Bronchial epithelial cell (primary cell): ENCODE data around the gene MYO1B. TPM values are rescaled to one million over a fixed set of nuclear protein-coding genes. Genes with fewer than 3 reads are reported as not detected.
"Not testable (repeated sequence)": the region's sequence is repeated elsewhere in the genome, so short reads cannot be mapped to it uniquely, and the experiment has no call there.

ENCODE experiments used
- DNase-seq: peaks from one replicate; pipeline ENCODE4 v3.0.0-alpha.2; 2010; ENCODE audit warnings: low read depth
- FAIRE-seq: peaks from 2 replicates; lab custom pipeline; 2011; peaks lifted over from hg19 to GRCh38; lab: Jason Lieb, UNC
- H3K27me3 ChIP-seq: 2 replicates; pipeline ENCODE4 v1.5.1; 2011; ENCODE audit warnings: low read length; ENCODE audit not compliant: control insufficient read depth, insufficient read depth
- H3K36me3 ChIP-seq: 2 replicates; pipeline ENCODE4 v1.5.1; 2011; ENCODE audit warnings: low read length; ENCODE audit not compliant: control insufficient read depth, insufficient read depth
- H3K4me3 ChIP-seq: 2 replicates; pipeline ENCODE4 v1.5.1; 2011; ENCODE audit warnings: mild to moderate bottlenecking, low read depth, low read length, control low read depth
- CTCF ChIP-seq: IDR thresholded peaks from 2 replicates; pipeline ENCODE4 v1.5.1; 2011; ENCODE audit warnings: mild to moderate bottlenecking, moderate library complexity, low read length, control low read depth, inconsistent platforms; ENCODE audit not compliant: insufficient read depth, severe bottlenecking
- total RNA-seq: library from RNA; depleted of rRNA; stranded (reverse); fragments of >200 nt; gene quantifications from 2 replicates; pipeline ENCODE4 v1.2.1, GENCODE V29; 2014

MYO1B gene
- total RNA-seq, 1 donor from 2014 or later = 247 TPM

- FAIRE-seq (no peak), DNase-seq (no peak)
These were observed 198.2 kb downstream of the MYO1B start for GRCh38 chr2:191443446-191443845.

GRCh38 chr2:191446910-191447309 is 201.7 kb downstream of the MYO1B start:
- no peaks in the 10 kb centered on the region for H3K27me3 ChIP-seq
- no peak for TF ChIP-seq CTCF
- H3K36me3 ChIP-seq = no peaks in the 10 kb centered on the region
- FAIRE-seq (no peak), DNase-seq (peak; percentile 22)
- H3K4me3 ChIP-seq = no peak overlapping the region

More at GRCh38 chr2:191443446-191443845, 198.2 kb downstream of the MYO1B start:
- Histone ChIP-seq H3K4me3 (no peak overlapping the region), H3K27me3 (no peaks in the 10 kb centered on the region), H3K36me3 (no peaks in the 10 kb centered on the region)
- TF ChIP-seq CTCF = no peak

GRCh38 chr2:191451116-191451515 is 205.9 kb downstream of the MYO1B start:
- DNase-seq (no peak), FAIRE-seq (no peak)
- Histone ChIP-seq H3K27me3 (no peaks in the 10 kb centered on the region), H3K36me3 (no peaks in the 10 kb centered on the region), H3K4me3 (no peak overlapping the region)
- TF ChIP-seq CTCF = no peak

DNA sequence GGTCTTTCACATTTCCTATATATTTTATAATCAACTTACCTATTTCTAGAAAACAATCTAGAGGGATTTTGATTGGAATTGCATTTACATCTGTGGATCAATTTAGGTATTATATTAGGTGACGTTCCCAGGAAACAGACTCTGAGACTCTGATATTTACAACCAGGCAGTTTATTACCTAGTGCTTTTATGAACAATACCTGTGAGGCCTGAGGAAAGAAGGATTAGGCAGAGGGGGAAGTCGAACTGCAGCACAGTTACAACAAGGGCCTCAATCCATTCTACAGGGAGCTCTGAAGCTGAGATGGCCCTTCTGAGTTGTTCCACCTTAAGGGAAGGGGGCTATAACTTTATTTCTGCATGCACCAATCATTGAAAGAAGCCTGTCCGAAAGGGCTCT is 206.9 kb downstream of the MYO1B start:
- FAIRE-seq (no peak), DNase-seq (no peak)
- H3K27me3 ChIP-seq = no peaks in the 10 kb centered on the region
- H3K4me3 ChIP-seq = no peak overlapping the region
- no peaks in the 10 kb centered on the region for H3K36me3 ChIP-seq
- TF ChIP-seq CTCF = no peak

- no peak for DNase-seq
- FAIRE-seq = peak; percentile 50
These were observed 208.6 kb downstream of the MYO1B start for GRCh38 chr2:191453761-191454160.

DNA sequence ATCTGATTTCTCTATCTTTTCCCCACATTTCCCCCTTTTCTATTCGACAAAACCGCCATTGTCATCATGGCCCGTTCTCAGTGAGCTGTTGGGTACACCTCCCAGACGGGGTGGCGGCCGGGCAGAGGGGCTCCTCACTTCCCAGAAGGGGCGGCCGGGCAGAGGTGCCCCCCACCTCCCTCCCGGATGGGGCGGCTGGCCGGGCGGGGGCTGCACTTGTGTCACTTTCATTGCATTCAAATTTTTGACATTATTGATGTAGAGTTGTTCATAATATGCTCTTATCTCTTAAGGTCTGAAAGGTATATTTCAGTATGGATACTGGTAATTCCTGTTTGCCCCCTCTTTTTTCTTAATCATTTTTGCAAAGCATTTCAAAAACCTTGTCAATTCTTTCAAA is 211.3 kb downstream of the MYO1B start:
- H3K4me3 ChIP-seq, DNase-seq, H3K27me3 ChIP-seq, H3K36me3 ChIP-seq, FAIRE-seq: not testable (repeated sequence)

More at GRCh38 chr2:191453761-191454160, 208.6 kb downstream of the MYO1B start:
- TF ChIP-seq CTCF = no peak
- Histone ChIP-seq H3K36me3 (no peaks in the 10 kb centered on the region), H3K27me3 (no peaks in the 10 kb centered on the region), H3K4me3 (no peak overlapping the region)
